T-helper 2 cell treated with Interferon-gamma antibody and Interleukin-4, amounts not matched to agents 5 μg/mL and 100 μg/mL, for 36 hours (primary cell): ENCODE measurements around the gene NDUFV3.
A peak's percentile ranks its signal among the peaks of the same experiment; 100 is the strongest.
"Not testable (repeated sequence)": the region's sequence is repeated elsewhere in the genome, so short reads cannot be mapped to it uniquely, and the experiment has no call there.

Experiments used
- DNase-seq: peaks from one replicate; pipeline ENCODE4 v3.0.0; 2021; ENCODE audit warnings: low spot score
- H3K27ac Mint-ChIP-seq: one replicate; pipeline ENCODE4 v1.8.0; 2021; ENCODE audit warnings: mild to moderate bottlenecking, mixed read lengths
- H3K27me3 Mint-ChIP-seq: one replicate; pipeline ENCODE4 v1.8.0; 2021; ENCODE audit warnings: low read depth, mixed read lengths
- H3K36me3 Mint-ChIP-seq: one replicate; pipeline ENCODE4 v1.8.0; 2021; ENCODE audit warnings: low read depth, mixed read lengths
- H3K4me1 Mint-ChIP-seq: one replicate; pipeline ENCODE4 v1.8.0; 2021; ENCODE audit warnings: low read depth, mixed read lengths
- H3K4me3 Mint-ChIP-seq: one replicate; pipeline ENCODE4 v1.8.0; 2022; ENCODE audit warnings: mild to moderate bottlenecking, moderate library complexity, mixed read lengths
- H3K9me3 Mint-ChIP-seq: one replicate; pipeline ENCODE4 v1.8.0; 2021; ENCODE audit warnings: mixed read lengths

The NDUFV3 gene

GRCh38 chr21:42925114-42925926, 32.2 kb downstream of the NDUFV3 start, which contains the start of gene ERVH48-1:
Gene ERVH48-1, minus strand, starts transcription at chr21:42925630. Its CDS starts 6,624 bp downstream, at chr21:42919006.
- Mint-ChIP-seq H3K4me1 (peaks cover 16% of the 10 kb centered on the region), H3K27me3 (no peaks in the 10 kb centered on the region), H3K36me3 (no peaks in the 10 kb centered on the region), H3K27ac (peak within 1 kb of the TSS; percentile 82), H3K9me3 (no peaks in the 10 kb centered on the region), H3K4me3 (peak within 1 kb of the TSS; percentile 62)
- DNase-seq = no peak

GRCh38 chr21:42927474-42928200, 34.5 kb downstream of the NDUFV3 start:
- H3K9me3 Mint-ChIP-seq, H3K27me3 Mint-ChIP-seq, DNase-seq, H3K4me3 Mint-ChIP-seq, H3K36me3 Mint-ChIP-seq, H3K27ac Mint-ChIP-seq: not testable (repeated sequence)
- H3K4me1 Mint-ChIP-seq = peaks cover 16% of the 10 kb centered on the region

- no peak for DNase-seq
- Mint-ChIP-seq H3K9me3 (no peaks in the 10 kb centered on the region), H3K4me3 (no peak overlapping the region), H3K27ac (no peak overlapping the region), H3K4me1 (peaks cover 4% of the 10 kb centered on the region), H3K27me3 (no peaks in the 10 kb centered on the region), H3K36me3 (no peaks in the 10 kb centered on the region)
Observed at GRCh38 chr21:42929969-42930368, 36.9 kb downstream of the NDUFV3 start.

- no peak for DNase-seq
- H3K27ac Mint-ChIP-seq = no peak overlapping the region
- H3K27me3 Mint-ChIP-seq = no peaks in the 10 kb centered on the region
- H3K9me3 Mint-ChIP-seq = no peaks in the 10 kb centered on the region
- peaks cover 2% of the 10 kb centered on the region for H3K4me1 Mint-ChIP-seq
- H3K4me3 Mint-ChIP-seq = no peak overlapping the region
- H3K36me3 Mint-ChIP-seq = no peaks in the 10 kb centered on the region
Observed at GRCh38 chr21:42931560-42932235, 38.6 kb downstream of the NDUFV3 start.

- not testable (repeated sequence) for H3K27ac Mint-ChIP-seq, H3K4me3 Mint-ChIP-seq, H3K36me3 Mint-ChIP-seq, H3K4me1 Mint-ChIP-seq, DNase-seq, H3K9me3 Mint-ChIP-seq, H3K27me3 Mint-ChIP-seq
Observed at GRCh38 chr21:42932378-42933136, 39.4 kb downstream of the NDUFV3 start.

- not testable (repeated sequence) for H3K27me3 Mint-ChIP-seq, H3K4me3 Mint-ChIP-seq, H3K27ac Mint-ChIP-seq, H3K9me3 Mint-ChIP-seq, H3K36me3 Mint-ChIP-seq, DNase-seq, H3K4me1 Mint-ChIP-seq
Observed at GRCh38 chr21:42933137-42933970, 40.2 kb downstream of the NDUFV3 start.

- not testable (repeated sequence) for H3K4me1 Mint-ChIP-seq, H3K27me3 Mint-ChIP-seq, H3K27ac Mint-ChIP-seq, H3K4me3 Mint-ChIP-seq, H3K36me3 Mint-ChIP-seq, DNase-seq, H3K9me3 Mint-ChIP-seq
Observed at GRCh38 chr21:42933973-42934372, 40.9 kb downstream of the NDUFV3 start.

- not testable (repeated sequence) for H3K4me1 Mint-ChIP-seq, H3K36me3 Mint-ChIP-seq, H3K4me3 Mint-ChIP-seq, H3K9me3 Mint-ChIP-seq, DNase-seq, H3K27ac Mint-ChIP-seq, H3K27me3 Mint-ChIP-seq
Observed at GRCh38 chr21:42936360-42936759, 43.3 kb downstream of the NDUFV3 start.

- H3K27ac Mint-ChIP-seq, H3K9me3 Mint-ChIP-seq, H3K4me1 Mint-ChIP-seq, H3K36me3 Mint-ChIP-seq, H3K4me3 Mint-ChIP-seq, DNase-seq, H3K27me3 Mint-ChIP-seq: not testable (repeated sequence)
Observed at GRCh38 chr21:42937034-42937940, 44.2 kb downstream of the NDUFV3 start.

- Mint-ChIP-seq H3K27ac (no peak overlapping the region), H3K9me3 (no peaks in the 10 kb centered on the region), H3K4me3 (no peak overlapping the region), H3K4me1 (peaks cover 2% of the 10 kb centered on the region), H3K27me3 (no peaks in the 10 kb centered on the region), H3K36me3 (no peaks in the 10 kb centered on the region)
- no peak for DNase-seq
Observed at GRCh38 chr21:42937960-42938605, 45.0 kb downstream of the NDUFV3 start.

- H3K4me1 Mint-ChIP-seq, H3K9me3 Mint-ChIP-seq, H3K4me3 Mint-ChIP-seq, H3K27ac Mint-ChIP-seq, DNase-seq, H3K27me3 Mint-ChIP-seq, H3K36me3 Mint-ChIP-seq: not testable (repeated sequence)
Observed at GRCh38 chr21:42938606-42938995, 45.5 kb downstream of the NDUFV3 start.
